ENCODE data around the gene P2RY8. TPM values are rescaled to one million over a fixed set of nuclear protein-coding genes. Genes with fewer than 3 reads are reported as not detected.

P2RY8 gene
- total and polyA plus RNA-seq, 10 of the 15 experiments (the other 5 are each of a cell fraction or from before 2014, with no cell fraction given): 2.0 to 64.4 (median 36.5) TPM

DNA sequence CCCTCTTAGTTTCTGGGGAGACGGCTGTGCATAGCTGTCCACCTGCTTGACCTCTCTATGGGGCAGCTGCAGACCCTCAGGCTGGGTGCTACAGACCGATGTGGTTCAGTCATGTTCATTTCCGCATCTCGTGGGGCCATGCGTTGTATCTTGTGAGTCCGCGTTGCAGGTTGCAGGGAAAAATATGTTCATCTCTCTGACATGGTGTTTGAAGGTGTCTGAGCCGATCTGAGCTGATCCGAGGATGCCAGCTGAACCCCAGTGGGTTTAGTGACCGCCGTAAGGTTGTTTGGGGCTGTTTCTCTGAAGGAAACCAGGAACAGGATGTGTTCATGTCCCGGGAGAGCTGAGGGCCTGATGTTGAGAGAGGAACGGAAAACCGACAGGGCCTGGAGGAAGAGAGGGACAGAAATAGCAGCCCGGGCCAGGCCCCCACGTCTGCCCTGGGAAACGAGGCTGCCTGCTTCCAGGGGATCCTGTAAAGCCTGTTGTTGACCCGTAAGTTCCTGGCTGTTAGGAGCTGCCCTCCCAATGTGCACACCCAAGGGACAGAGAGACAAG, 9.8 kb upstream of the P2RY8 start (continued):
- TF ChIP-seq, protein P1, sequence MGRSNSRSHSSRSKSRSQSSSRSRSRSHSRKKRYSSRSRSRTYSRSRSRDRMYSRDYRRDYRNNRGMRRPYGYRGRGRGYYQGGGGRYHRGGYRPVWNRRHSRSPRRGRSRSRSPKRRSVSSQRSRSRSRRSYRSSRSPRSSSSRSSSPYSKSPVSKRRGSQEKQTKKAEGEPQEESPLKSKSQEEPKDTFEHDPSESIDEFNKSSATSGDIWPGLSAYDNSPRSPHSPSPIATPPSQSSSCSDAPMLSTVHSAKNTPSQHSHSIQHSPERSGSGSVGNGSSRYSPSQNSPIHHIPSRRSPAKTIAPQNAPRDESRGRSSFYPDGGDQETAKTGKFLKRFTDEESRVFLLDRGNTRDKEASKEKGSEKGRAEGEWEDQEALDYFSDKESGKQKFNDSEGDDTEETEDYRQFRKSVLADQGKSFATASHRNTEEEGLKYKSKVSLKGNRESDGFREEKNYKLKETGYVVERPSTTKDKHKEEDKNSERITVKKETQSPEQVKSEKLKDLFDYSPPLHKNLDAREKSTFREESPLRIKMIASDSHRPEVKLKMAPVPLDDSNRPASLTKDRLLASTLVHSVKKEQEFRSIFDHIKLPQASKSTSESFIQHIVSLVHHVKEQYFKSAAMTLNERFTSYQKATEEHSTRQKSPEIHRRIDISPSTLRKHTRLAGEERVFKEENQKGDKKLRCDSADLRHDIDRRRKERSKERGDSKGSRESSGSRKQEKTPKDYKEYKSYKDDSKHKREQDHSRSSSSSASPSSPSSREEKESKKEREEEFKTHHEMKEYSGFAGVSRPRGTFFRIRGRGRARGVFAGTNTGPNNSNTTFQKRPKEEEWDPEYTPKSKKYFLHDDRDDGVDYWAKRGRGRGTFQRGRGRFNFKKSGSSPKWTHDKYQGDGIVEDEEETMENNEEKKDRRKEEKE (IDR thresholded peaks at IDR 0.05): no peak
- TF ChIP-seq IKZF1 (conservative IDR thresholded peaks at IDR 0.05) (no peak), CHD4 (IDR thresholded peaks at IDR 0.05) (no peak)

- no peak overlapping the region for H3K9ac ChIP-seq (ENCODE audit: control insufficient read depth, insufficient read depth, low read length)
- TF ChIP-seq HDAC6 (IDR thresholded peaks at IDR 0.05; ENCODE audit: unreplicated experiment) (no peak), ESRRA (IDR thresholded peaks at IDR 0.05; ENCODE audit: low read length) (no peak), TCF3 (IDR thresholded peaks at IDR 0.05; ENCODE audit: borderline replicate concordance, insufficient read depth, low read depth, low read length) (no peak), RFX5 (IDR thresholded peaks at IDR 0.05; ENCODE audit: low read depth, low read length) (no peak)
- H3K4me1 ChIP-seq (ENCODE audit: control insufficient read depth, insufficient read depth, low read length): no peaks in the 10 kb centered on the region
- no peak overlapping the region for H3K4me2 ChIP-seq (ENCODE audit: control insufficient read depth, insufficient read depth)
- no peaks in the 10 kb centered on the region for H4K20me1 ChIP-seq (ENCODE audit: control insufficient read depth, insufficient read depth)
- H3K36me3 ChIP-seq (ENCODE audit: control insufficient read depth in 2 of 2, insufficient read depth in 2 of 2, low read length in 1 of 2): no peaks in the 10 kb centered on the region
- H3K27me3 ChIP-seq (replicated peaks in 1 of 2; ENCODE audit: control insufficient read depth in 2 of 2, insufficient read depth in 2 of 2, low read length in 1 of 2): no peaks in the 10 kb centered on the region
- intact Hi-C loops (cut with micrococcal nuclease; ENCODE audit: unreplicated experiment): no loop called here
- DNase-seq (ENCODE audit: low read depth, low spot score) (no peak), FAIRE-seq (peak; percentile 7), ATAC-seq (no peak)
- H3K27ac ChIP-seq (ENCODE audit: control insufficient read depth, insufficient read depth): no peak overlapping the region
- peaks cover 3% of the 10 kb centered on the region; the same call in 1 of the 3 replicates for H3K9me3 ChIP-seq (replicated peaks; ENCODE audit: control insufficient read depth, insufficient read depth, low read length)
- BruUV-seq (replicated peaks): no TSS peak
- no peak overlapping the region for H2AFZ ChIP-seq (ENCODE audit: control insufficient read depth, low read depth, low read length)
- ChIA-PET SMC1A (ENCODE audit: uncharacterized antibody, unreplicated experiment) (no interaction called here), POLR2A (no interaction called here), CTCF (no interaction called here), RAD21 (ENCODE audit: unreplicated experiment) (no interaction called here)
- H3K79me2 ChIP-seq (ENCODE audit: control insufficient read depth, insufficient read depth, low read length): no peaks in the 10 kb centered on the region
- 42% methylated on average over 2 of the region's 2 CpGs for WGBS (ENCODE audit: insufficient coverage, insufficient replicate concordance, low lambda C conversion rate, missing lambda C conversion rate)
- in situ Hi-C loops (cut with MboI): no loop called here
- H3K4me3 ChIP-seq: no peak overlapping the region
Observed at GRCh38 chrX:1545776-1546408, 8.9 kb upstream of the P2RY8 start.
